ENCODE measurements around the gene C19orf73.
A peak's percentile ranks its signal among the peaks of the same experiment; 100 is the strongest.
"Not testable (repeated sequence)": the region's sequence is repeated elsewhere in the genome, so short reads cannot be mapped to it uniquely, and the experiment has no call there.

Gene C19orf73

GRCh38 chr19:49121841-49122240, 2.9 kb upstream of the C19orf73 start:
- DNase-seq (ENCODE audit: low read depth, low spot score): not testable (repeated sequence)

DNA sequence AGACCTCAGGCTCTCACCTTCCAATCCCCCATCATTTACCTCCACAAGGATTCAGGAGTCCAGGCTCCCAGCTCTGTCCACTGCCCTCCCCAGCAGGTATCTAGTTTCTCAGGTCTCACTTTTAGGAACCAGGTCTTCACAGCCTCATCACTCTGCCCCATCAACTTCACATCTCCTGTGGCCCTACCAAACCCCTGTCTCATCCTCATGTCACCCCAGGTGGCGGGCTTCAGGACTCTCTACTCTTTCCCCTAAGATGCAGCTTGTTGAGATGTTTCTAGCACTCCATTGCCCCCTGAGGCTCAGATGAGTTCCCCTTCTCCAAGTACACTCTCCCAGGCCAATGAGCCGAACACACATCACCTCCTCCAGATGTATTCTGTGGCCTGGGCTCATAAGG, 1.9 kb upstream of the C19orf73 start:
- DNase-seq (ENCODE audit: low read depth, low spot score): no peak

- DNase-seq (ENCODE audit: low read depth, low spot score): no peak
These were observed 1.4 kb upstream of the C19orf73 start for GRCh38 chr19:49120325-49120683.

DNA sequence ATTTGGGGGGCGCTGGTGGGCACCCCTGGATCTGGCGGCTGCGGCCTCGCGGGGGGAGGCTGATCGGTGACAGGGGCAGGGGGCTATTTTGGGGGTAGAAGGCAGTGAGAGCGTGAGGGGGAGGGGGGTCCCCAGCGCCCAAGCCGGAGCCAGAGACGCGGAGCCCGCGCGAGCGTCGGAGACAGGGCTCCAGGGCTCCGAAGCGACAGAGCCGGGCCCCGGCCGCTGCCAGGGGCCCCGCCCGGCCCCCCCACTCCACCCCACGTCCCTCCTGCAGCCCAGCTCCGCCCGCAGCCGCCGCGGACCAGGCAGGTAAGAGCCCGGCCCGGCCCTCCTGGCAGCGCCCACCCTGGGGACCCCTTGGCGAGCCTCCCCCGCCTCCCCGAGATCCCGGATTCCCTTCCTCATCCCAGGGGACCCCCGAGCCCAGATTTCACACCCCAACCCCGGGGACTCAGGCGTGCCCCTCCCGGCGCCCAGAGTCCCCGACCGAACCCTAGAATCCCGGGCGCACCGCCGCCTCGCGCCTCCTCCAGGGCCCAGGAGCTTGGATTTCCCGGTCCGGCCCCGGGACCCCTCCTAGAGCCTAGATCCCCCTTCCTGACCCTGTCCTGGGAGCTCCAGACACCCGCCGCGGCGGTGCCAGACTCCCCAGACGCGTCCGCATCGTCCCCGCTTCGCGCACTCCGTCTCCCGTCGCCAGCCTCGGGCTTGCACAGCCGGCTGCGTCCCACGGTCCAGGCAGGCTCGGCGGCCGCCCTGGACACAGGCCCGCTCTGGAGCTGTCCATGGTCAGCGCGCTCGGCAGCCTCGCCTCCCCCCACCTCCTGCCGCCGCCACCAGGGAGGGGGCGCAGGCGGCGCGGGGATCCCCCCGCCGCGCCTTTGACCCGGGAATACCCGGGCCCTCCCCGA, 725 bp upstream of the C19orf73 start, which contains the start of gene PPFIA3:
Gene PPFIA3 (plus strand): TSS at position 134 of the 914 bp plus-strand sequence. CDS start 8,330 bp downstream, outside the sequence.
- DNase-seq (ENCODE audit: low read depth, low spot score): peak; percentile 89

GRCh38 chr19:49117677-49118564, 1.0 kb downstream of the C19orf73 start:
- DNase-seq (ENCODE audit: low read depth, low spot score): no peak

- DNase-seq (ENCODE audit: low read depth, low spot score): no peak
These were observed 2.4 kb downstream of the C19orf73 start for GRCh38 chr19:49116544-49116943.

DNA sequence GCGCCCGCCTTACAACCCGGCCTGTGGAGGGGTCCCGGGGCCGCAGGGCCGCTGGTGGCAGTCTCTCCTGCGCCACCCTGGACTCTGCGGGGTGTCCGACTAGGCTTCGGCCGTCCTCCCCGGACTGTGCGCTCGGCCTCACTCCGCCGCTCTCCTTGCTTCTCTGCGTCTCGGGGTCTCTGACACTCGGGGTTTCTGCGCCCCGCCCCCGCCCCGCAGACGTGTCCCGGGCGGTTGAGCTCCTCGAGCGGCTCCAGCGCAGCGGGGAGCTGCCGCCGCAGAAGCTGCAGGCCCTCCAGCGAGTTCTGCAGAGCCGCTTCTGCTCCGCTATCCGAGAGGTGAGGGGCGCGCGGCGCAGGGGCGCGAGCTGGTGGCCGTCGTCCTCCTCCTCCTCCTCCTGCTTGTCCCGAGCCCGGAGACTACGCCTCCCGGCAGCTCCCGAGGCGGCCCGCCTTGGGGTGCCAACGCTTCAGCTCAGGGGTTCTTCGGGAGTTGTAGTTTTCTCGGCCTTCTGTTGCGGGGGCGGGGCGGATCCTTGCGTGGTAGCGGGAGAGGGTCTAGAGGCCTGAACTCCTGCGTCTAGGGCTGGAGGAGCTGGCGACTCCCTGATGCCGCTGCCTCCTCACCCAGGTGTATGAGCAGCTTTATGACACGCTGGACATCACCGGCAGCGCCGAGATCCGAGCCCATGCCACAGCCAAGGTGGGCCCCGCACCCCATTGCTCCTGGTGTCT, 4.1 kb downstream of the C19orf73 start:
- peak; percentile 81 for DNase-seq (ENCODE audit: low read depth, low spot score)

DNA sequence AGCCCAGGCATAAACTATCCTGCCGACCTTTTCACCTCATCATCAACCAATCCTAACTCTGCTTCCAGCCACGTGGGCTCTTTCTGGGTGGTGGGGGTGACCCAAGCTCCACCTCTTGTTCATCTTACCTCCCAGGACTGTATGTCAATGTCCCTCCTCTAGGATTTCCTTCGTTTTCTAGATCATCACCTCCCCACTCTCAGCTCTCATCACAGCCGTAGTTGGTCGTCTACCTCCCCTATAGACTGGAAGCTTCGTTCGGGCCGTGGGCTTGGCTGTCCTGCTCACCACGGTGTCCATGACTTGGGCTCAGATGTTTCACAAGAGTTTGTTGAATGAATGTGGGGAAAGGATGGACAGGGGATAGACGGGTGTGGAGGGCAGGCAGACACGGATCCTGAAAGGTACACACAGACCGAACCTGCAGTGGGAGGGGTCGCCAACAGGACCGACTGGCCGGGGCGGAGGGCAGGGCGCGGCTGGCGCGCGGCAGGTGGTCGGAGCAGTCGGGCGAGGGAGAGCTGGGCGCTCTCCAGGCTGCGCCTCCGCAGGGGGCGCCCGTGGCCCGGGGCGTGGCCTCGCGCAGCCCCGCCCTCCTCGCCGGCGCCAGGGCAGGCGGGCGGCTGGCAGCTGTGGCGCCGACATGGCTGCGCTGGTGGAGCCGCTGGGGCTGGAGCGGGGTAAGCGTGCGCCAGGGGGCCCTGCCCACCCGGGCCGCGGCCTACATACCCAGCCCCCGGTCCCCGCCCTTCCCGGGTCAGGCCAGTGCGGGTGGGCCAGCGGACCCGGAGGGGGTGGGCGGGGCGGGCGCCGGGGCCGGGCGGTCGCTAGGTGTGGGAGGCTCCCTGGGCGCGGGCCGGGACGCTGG, 4.9 kb downstream of the C19orf73 start, which contains the start of gene LIN7B:
Gene LIN7B (plus strand): TSS at position 609 of the 868 bp plus-strand sequence. CDS start 35 bp downstream, at position 644.
- DNase-seq (ENCODE audit: low read depth, low spot score): peak; percentile 92

GRCh38 chr19:49111218-49111998, 7.5 kb downstream of the C19orf73 start:
- DNase-seq (ENCODE audit: low read depth, low spot score): no peak

GRCh38 chr19:49110567-49110966, 8.4 kb downstream of the C19orf73 start:
- DNase-seq (ENCODE audit: low read depth, low spot score): peak; percentile 26

GRCh38 chr19:49109569-49110233, 9.2 kb downstream of the C19orf73 start:
- DNase-seq (ENCODE audit: low read depth, low spot score): no peak

DNA sequence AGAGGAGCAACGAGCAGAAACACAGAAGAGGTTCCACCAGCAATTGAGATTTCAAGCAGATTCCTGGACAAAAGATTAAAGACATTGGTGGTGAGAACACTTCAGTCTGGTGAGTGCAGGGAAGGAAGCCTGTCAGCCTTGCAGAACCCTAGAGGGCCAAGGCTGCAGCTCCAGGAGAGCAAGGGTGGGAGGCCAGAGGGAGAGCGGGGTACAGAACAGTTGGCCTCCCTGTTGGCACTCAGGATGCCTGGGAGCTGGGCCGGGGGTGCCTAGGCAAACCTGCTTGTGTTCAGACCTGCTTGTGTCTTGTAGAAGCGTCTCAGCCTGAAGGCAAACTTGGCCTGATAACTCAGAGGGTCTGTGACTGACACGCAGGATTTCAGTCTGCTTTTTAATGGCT, 9.9 kb downstream of the C19orf73 start:
- DNase-seq (ENCODE audit: low read depth, low spot score): no peak

DNA sequence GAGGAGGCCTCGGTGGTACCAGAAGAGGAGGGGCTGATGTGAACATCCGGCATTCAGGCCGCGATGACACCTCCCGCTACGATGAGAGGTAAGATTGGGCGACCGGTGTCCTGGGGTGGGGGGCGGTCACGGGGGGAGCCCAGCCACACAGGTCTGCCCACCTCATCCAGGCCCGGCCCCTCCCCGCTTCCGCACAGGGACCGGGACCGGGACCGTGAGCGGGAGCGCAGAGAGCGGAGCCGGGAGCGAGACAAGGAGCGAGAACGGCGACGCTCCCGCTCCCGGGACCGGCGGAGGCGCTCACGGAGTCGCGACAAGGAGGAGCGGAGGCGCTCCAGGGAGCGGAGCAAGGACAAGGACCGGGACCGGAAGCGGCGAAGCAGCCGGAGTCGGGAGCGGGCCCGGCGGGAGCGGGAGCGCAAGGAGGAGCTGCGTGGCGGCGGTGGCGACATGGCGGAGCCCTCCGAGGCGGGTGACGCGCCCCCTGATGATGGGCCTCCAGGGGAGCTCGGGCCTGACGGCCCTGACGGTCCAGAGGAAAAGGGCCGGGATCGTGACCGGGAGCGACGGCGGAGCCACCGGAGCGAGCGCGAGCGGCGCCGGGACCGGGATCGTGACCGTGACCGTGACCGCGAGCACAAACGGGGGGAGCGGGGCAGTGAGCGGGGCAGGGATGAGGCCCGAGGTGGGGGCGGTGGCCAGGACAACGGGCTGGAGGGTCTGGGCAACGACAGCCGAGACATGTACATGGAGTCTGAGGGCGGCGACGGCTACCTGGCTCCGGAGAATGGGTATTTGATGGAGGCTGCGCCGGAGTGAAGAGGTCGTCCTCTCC, 11.1 kb downstream of the C19orf73 start:
- DNase-seq (ENCODE audit: low read depth, low spot score): no peak

DNA sequence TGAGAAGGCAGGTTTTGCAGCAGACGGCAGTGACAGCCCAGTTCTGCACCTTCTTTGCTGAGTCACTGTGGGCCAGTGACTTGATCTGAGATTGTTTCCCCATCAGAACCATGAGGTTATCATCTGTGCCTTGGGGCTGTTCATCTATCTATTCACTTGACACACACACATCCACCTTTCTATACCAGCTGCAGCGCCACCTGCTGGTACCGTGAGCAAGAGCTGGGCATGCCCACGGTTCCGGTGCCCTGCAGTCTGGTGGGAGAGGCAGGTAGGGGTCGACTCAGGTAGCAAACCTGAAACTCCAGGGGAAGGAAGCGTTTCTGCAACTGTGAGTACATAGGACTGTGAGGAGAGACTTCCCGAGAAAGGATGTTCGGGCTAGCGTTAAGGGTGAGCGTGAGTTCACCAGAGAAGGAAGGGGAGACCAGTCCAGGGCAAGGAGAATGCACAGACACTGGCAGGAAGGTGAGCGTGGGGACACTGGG, 12.3 kb downstream of the C19orf73 start:
- peak; percentile 69 for DNase-seq (ENCODE audit: low read depth, low spot score)

GRCh38 chr19:49104229-49104864, 14.6 kb downstream of the C19orf73 start:
- no peak for DNase-seq (ENCODE audit: low read depth, low spot score)

- DNase-seq (ENCODE audit: low read depth, low spot score): no peak
These were observed 15.4 kb downstream of the C19orf73 start for GRCh38 chr19:49103331-49104085.

DNA sequence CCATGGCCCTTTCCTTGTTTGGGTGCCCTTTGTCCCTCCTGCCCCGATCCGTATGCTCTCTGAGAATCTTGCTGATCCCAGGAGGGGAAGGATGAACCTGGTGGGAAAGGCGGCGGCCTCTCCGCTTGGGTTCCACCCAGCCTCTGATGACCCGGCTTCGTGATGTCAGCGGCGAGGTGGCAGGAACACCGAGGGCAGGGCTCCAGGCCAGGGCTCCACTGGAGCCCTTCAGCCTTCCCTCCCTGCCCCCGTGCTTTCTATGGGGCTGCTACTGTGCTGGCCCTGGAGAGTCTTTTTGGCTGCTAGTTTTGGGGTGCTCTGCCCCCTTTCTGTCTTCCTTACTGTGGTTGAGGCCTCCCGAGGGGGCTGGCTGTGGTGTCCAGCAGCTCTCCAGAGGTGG, 16.6 kb downstream of the C19orf73 start:
- no peak for DNase-seq (ENCODE audit: low read depth, low spot score)

All from astrocyte of the hippocampus (primary cell).